ENCODE data around the gene TP53TG5.

- no peak for TF ChIP-seq CTCF (IDR thresholded peaks at IDR 0.05)
- TF ChIP-seq POLR2A (IDR thresholded peaks at IDR 0.05) = no peak
Observed at GRCh38 chr20:45339084-45339483, 39.0 kb downstream of the TP53TG5 start.
